ENCODE measurements around the gene NTNG2. TPM values are rescaled to one million over a fixed set of nuclear protein-coding genes. Genes with fewer than 3 reads are reported as not detected.

Gene NTNG2
- total and polyA plus RNA-seq, 5 experiments from 2014 or later: 0.75 to 10.8 (median 1.0) TPM

GRCh38 chr9:132200706-132201105 is 38.8 kb downstream of the NTNG2 start:
- POLR2A ChIA-PET: no interaction called here
- H3K36me3 Mint-ChIP-seq: peaks cover 0 to 11% (median 6%) of the 10 kb centered on the region in 3 donors
- ATAC-seq (no peak), DNase-seq (no peak)
- no peak overlapping the region for H3K4me3 Mint-ChIP-seq
- peaks cover 0 to 11% (median 5%) of the 10 kb centered on the region in 9 donors for H3K9me3 Mint-ChIP-seq
- peaks cover 0 to 1% (median 0%) of the 10 kb centered on the region in 4 donors for H3K4me1 Mint-ChIP-seq
- no peak overlapping the region for H3K27ac Mint-ChIP-seq
- H3K27me3 Mint-ChIP-seq: peaks cover 2 to 22% (median 15%) of the 10 kb centered on the region in 5 donors

GRCh38 chr9:132201139-132201538 is 39.3 kb downstream of the NTNG2 start:
- ATAC-seq (no peak), DNase-seq (no peak)
- Mint-ChIP-seq H3K27me3 (peaks cover 2 to 22% (median 15%) of the 10 kb centered on the region in 5 donors), H3K4me3 (no peak overlapping the region), H3K9me3 (peaks cover 0 to 11% (median 5%) of the 10 kb centered on the region in 9 donors), H3K27ac (no peak overlapping the region), H3K4me1 (peaks cover 0 to 1% (median 0%) of the 10 kb centered on the region in 4 donors), H3K36me3 (peaks cover 0 to 11% (median 6%) of the 10 kb centered on the region in 3 donors)
- POLR2A ChIA-PET: no interaction called here

GRCh38 chr9:132201780-132202703 is 40.2 kb downstream of the NTNG2 start:
- Mint-ChIP-seq H3K9me3 (peaks cover 0 to 11% (median 5%) of the 10 kb centered on the region in 9 donors), H3K4me1 (peaks cover 0 to 1% (median 0%) of the 10 kb centered on the region in 4 donors), H3K4me3 (no peak overlapping the region), H3K27me3 (peaks cover 2 to 22% (median 15%) of the 10 kb centered on the region in 5 donors), H3K36me3 (peaks cover 0 to 11% (median 6%) of the 10 kb centered on the region in 3 donors), H3K27ac (peak overlapping the region in 1 of 10 donors; percentile 5)
- no peak for DNase-seq
- no peak for ATAC-seq
- POLR2A ChIA-PET: no interaction called here

- POLR2A ChIA-PET: no interaction called here
- H3K36me3 Mint-ChIP-seq: peaks cover 0 to 6% (median 6%) of the 10 kb centered on the region in 3 donors
- no peak overlapping the region for H3K27ac Mint-ChIP-seq
Observed at GRCh38 chr9:132204883-132205282, 43.0 kb downstream of the NTNG2 start.

GRCh38 chr9:132207215-132207614 is 45.4 kb downstream of the NTNG2 start:
- no peak for DNase-seq
- H3K4me3 Mint-ChIP-seq: no peak overlapping the region
- peaks cover 0 to 11% (median 5%) of the 10 kb centered on the region in 9 donors for H3K9me3 Mint-ChIP-seq
- peaks cover 0 to 8% (median 3%) of the 10 kb centered on the region in 4 donors for H3K4me1 Mint-ChIP-seq
- no peak overlapping the region for H3K27ac Mint-ChIP-seq
- H3K27me3 Mint-ChIP-seq: peaks cover 4 to 17% (median 9%) of the 10 kb centered on the region in 5 donors
- peaks cover 0 to 6% (median 6%) of the 10 kb centered on the region in 3 donors for H3K36me3 Mint-ChIP-seq
- no peak for ATAC-seq
- POLR2A ChIA-PET: no interaction called here

More at GRCh38 chr9:132204883-132205282, 43.0 kb downstream of the NTNG2 start:
- peaks cover 0 to 9% (median 3%) of the 10 kb centered on the region in 4 donors for H3K4me1 Mint-ChIP-seq
- peaks cover 4 to 22% (median 16%) of the 10 kb centered on the region in 5 donors for H3K27me3 Mint-ChIP-seq
- no peak for DNase-seq
- peaks cover 0 to 11% (median 5%) of the 10 kb centered on the region in 9 donors for H3K9me3 Mint-ChIP-seq
- no peak overlapping the region for H3K4me3 Mint-ChIP-seq
- ATAC-seq: no peak

- peaks cover 4 to 14% (median 7%) of the 10 kb centered on the region in 5 donors for H3K27me3 Mint-ChIP-seq
- H3K9me3 Mint-ChIP-seq: peaks cover 0 to 11% (median 5%) of the 10 kb centered on the region in 9 donors
- POLR2A ChIA-PET: no interaction called here
- no peak overlapping the region for H3K4me3 Mint-ChIP-seq
- DNase-seq (no peak), ATAC-seq (no peak)
- H3K36me3 Mint-ChIP-seq: peaks cover 0 to 6% (median 6%) of the 10 kb centered on the region in 3 donors
- peak overlapping the region in 1 of 10 donors; percentile 40 for H3K27ac Mint-ChIP-seq
- peaks cover 0 to 8% (median 3%) of the 10 kb centered on the region in 4 donors for H3K4me1 Mint-ChIP-seq
Observed at GRCh38 chr9:132207839-132208615, 46.2 kb downstream of the NTNG2 start.

GRCh38 chr9:132209228-132209627 is 47.4 kb downstream of the NTNG2 start:
- DNase-seq (no peak), ATAC-seq (no peak)
- H3K4me1 Mint-ChIP-seq: peaks cover 0 to 8% (median 3%) of the 10 kb centered on the region in 4 donors
- peaks cover 0 to 11% (median 5%) of the 10 kb centered on the region in 9 donors for H3K9me3 Mint-ChIP-seq
- peaks cover 0 to 14% (median 4%) of the 10 kb centered on the region in 5 donors for H3K27me3 Mint-ChIP-seq
- no peak overlapping the region for H3K27ac Mint-ChIP-seq
- H3K4me3 Mint-ChIP-seq: no peak overlapping the region
- H3K36me3 Mint-ChIP-seq: peaks cover 0 to 6% (median 6%) of the 10 kb centered on the region in 3 donors
- POLR2A ChIA-PET: no interaction called here

GRCh38 chr9:132210472-132211145 is 48.8 kb downstream of the NTNG2 start:
- Mint-ChIP-seq H3K27me3 (peaks cover 0 to 5% (median 0%) of the 10 kb centered on the region in 5 donors), H3K9me3 (no peaks in the 10 kb centered on the region), H3K27ac (peak overlapping the region in 1 of 10 donors; percentile 1), H3K4me1 (peaks cover 0 to 8% (median 3%) of the 10 kb centered on the region in 4 donors), H3K4me3 (no peak overlapping the region), H3K36me3 (no peaks in the 10 kb centered on the region)
- POLR2A ChIA-PET: no interaction called here
- ATAC-seq (no peak), DNase-seq (no peak)

- Mint-ChIP-seq H3K4me1 (peaks cover 0 to 8% (median 3%) of the 10 kb centered on the region in 4 donors), H3K9me3 (no peaks in the 10 kb centered on the region), H3K27me3 (peaks cover 0 to 5% (median 0%) of the 10 kb centered on the region in 5 donors), H3K4me3 (no peak overlapping the region), H3K36me3 (no peaks in the 10 kb centered on the region), H3K27ac (no peak overlapping the region)
- no peak for ATAC-seq
- POLR2A ChIA-PET: no interaction called here
- DNase-seq: no peak
Observed at GRCh38 chr9:132211570-132211969, 49.7 kb downstream of the NTNG2 start.

- Mint-ChIP-seq H3K9me3 (no peaks in the 10 kb centered on the region), H3K36me3 (no peaks in the 10 kb centered on the region), H3K27ac (peak overlapping the region in 1 of 10 donors; percentile 56), H3K4me1 (peaks cover 0 to 2% (median 0%) of the 10 kb centered on the region in 4 donors), H3K27me3 (peaks cover 0 to 2% (median 0%) of the 10 kb centered on the region in 5 donors), H3K4me3 (no peak overlapping the region)
- no peak for ATAC-seq
- DNase-seq: no peak
- POLR2A ChIA-PET: interaction anchor here (0.7 kb wide), 1 partner anchor 265 kb away, joined by 4 read pairs; no protein-coding TSS in a partner anchor
Observed at GRCh38 chr9:132214027-132214622, 52.3 kb downstream of the NTNG2 start.

GRCh38 chr9:132216861-132217619 is 55.2 kb downstream of the NTNG2 start:
- POLR2A ChIA-PET: no interaction called here

More at GRCh38 chr9:132216861-132217619, 55.2 kb downstream of the NTNG2 start:
- no peak for ATAC-seq
- H3K27me3 Mint-ChIP-seq: peaks cover 0 to 7% (median 1%) of the 10 kb centered on the region in 5 donors
- no peak for DNase-seq
- no peak overlapping the region for H3K4me3 Mint-ChIP-seq
- H3K36me3 Mint-ChIP-seq: no peaks in the 10 kb centered on the region
- H3K4me1 Mint-ChIP-seq: peaks cover 0 to 2% (median 0%) of the 10 kb centered on the region in 4 donors
- no peak overlapping the region for H3K27ac Mint-ChIP-seq
- H3K9me3 Mint-ChIP-seq: no peaks in the 10 kb centered on the region

Data from naive thymus-derived CD8-positive, alpha-beta T cell (primary cell).